PC-3 (cell line): ENCODE measurements around the gene KDM7A.

ENCODE experiments used
- EZH2 ChIP-seq: fragments of 300-600 bp; sonication (generic); IDR thresholded peaks from one replicate; pipeline ENCODE4 v1.6.1; 2017; ENCODE audit warnings: antibody characterized with exemption, mild to moderate bottlenecking, low read length; ENCODE audit not compliant: unreplicated experiment
- TF ChIP-seq, protein P1 (sequence below): fragments of 300-600 bp; sonication (generic); conservative IDR thresholded peaks from 2 replicates; pipeline ENCODE4 v1.5.1; 2017; ENCODE audit warnings: antibody characterized with exemption, low read depth, mild to moderate bottlenecking, low read length

DNA sequence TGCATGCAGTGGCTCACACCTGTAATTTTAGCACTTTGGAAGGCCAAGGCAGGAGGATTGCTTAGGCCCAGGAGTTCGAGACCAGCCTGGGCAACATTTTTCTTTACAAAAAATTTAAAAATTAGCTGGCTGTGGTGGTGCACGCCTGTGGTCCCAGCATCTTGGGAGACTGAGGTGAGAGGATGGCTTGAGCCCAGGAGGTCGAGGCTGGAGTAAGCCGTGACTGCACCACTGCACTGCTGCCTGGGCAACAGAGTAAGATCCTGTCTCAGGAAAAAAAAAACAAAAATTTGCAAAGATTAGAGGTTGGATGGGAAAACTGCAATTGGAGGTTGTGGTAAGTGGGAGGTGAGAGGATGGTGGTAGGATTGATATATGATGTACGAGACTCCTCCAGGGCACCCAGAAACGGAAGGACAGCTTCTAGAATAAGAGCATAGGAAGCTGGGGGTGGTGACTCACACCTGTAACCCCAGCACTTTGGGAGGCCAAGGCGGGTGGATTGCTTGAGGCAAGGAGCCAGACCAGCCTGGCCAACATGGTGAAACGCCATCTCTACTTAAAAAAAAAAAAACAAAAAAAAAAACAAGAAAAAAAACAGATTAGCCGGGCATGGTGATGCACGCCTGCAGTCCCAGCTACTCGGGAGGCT lies 94.9 kb downstream of the KDM7A start:
- TF ChIP-seq, protein P1, sequence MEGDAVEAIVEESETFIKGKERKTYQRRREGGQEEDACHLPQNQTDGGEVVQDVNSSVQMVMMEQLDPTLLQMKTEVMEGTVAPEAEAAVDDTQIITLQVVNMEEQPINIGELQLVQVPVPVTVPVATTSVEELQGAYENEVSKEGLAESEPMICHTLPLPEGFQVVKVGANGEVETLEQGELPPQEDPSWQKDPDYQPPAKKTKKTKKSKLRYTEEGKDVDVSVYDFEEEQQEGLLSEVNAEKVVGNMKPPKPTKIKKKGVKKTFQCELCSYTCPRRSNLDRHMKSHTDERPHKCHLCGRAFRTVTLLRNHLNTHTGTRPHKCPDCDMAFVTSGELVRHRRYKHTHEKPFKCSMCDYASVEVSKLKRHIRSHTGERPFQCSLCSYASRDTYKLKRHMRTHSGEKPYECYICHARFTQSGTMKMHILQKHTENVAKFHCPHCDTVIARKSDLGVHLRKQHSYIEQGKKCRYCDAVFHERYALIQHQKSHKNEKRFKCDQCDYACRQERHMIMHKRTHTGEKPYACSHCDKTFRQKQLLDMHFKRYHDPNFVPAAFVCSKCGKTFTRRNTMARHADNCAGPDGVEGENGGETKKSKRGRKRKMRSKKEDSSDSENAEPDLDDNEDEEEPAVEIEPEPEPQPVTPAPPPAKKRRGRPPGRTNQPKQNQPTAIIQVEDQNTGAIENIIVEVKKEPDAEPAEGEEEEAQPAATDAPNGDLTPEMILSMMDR, result no peak
- no peak for TF ChIP-seq EZH2
